ENCODE measurements around the gene ARID2.

- TF ChIP-seq ZBTB8A (tag by site-specific recombination; IDR thresholded peaks at IDR 0.05) (no peak), ZNF302 (tag by site-specific recombination; IDR thresholded peaks at IDR 0.05; ENCODE audit: low read depth) (no peak), CTCF (tag by site-specific recombination; IDR thresholded peaks at IDR 0.05) (no peak), ZBTB17 (tag by site-specific recombination; IDR thresholded peaks at IDR 0.05) (no peak), ZNF121 (tag by site-specific recombination; IDR thresholded peaks at IDR 0.05) (no peak), ZNF596 (tag by site-specific recombination; IDR thresholded peaks at IDR 0.05) (no peak), ZFP37 (tag by site-specific recombination; IDR thresholded peaks at IDR 0.05) (no peak)
Observed at GRCh38 chr12:45681465-45681864, 48.0 kb upstream of the ARID2 start.

Measured in HEK293 (cell line).